PC-9 (cell line): ENCODE results near the gene DOCK6.

Experiments
- EZH2 ChIP-seq: fragments of 200-600 bp; sonication (generic); IDR thresholded peaks from 2 replicates; pipeline ENCODE4 v1.8.0; 2017; ENCODE audit warnings: antibody characterized with exemption, low read depth
- TF ChIP-seq, protein P1 (sequence below): fragments of 200-600 bp; sonication (generic); conservative IDR thresholded peaks from 2 replicates; pipeline ENCODE4 v1.6.1; 2017; ENCODE audit warnings: mixed run types, antibody characterized with exemption, mild to moderate bottlenecking, moderate library complexity

- TF ChIP-seq, protein P1, sequence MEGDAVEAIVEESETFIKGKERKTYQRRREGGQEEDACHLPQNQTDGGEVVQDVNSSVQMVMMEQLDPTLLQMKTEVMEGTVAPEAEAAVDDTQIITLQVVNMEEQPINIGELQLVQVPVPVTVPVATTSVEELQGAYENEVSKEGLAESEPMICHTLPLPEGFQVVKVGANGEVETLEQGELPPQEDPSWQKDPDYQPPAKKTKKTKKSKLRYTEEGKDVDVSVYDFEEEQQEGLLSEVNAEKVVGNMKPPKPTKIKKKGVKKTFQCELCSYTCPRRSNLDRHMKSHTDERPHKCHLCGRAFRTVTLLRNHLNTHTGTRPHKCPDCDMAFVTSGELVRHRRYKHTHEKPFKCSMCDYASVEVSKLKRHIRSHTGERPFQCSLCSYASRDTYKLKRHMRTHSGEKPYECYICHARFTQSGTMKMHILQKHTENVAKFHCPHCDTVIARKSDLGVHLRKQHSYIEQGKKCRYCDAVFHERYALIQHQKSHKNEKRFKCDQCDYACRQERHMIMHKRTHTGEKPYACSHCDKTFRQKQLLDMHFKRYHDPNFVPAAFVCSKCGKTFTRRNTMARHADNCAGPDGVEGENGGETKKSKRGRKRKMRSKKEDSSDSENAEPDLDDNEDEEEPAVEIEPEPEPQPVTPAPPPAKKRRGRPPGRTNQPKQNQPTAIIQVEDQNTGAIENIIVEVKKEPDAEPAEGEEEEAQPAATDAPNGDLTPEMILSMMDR, result no peak
- no peak for TF ChIP-seq EZH2
These were observed 5.2 kb upstream of the DOCK6 start for GRCh38 chr19:11267316-11268085.
